HG03159 (cell line): Measurements from ENCODE around the gene ZFAND2B.

Experiments used
- ATAC-seq: cut with Tn5 transposase; IDR thresholded peaks from one replicate; pipeline ENCODE4 v1.9.1; 2021; ENCODE audit warnings: mild to moderate bottlenecking, moderate library complexity; ENCODE audit not compliant: unreplicated experiment

Gene ZFAND2B

DNA sequence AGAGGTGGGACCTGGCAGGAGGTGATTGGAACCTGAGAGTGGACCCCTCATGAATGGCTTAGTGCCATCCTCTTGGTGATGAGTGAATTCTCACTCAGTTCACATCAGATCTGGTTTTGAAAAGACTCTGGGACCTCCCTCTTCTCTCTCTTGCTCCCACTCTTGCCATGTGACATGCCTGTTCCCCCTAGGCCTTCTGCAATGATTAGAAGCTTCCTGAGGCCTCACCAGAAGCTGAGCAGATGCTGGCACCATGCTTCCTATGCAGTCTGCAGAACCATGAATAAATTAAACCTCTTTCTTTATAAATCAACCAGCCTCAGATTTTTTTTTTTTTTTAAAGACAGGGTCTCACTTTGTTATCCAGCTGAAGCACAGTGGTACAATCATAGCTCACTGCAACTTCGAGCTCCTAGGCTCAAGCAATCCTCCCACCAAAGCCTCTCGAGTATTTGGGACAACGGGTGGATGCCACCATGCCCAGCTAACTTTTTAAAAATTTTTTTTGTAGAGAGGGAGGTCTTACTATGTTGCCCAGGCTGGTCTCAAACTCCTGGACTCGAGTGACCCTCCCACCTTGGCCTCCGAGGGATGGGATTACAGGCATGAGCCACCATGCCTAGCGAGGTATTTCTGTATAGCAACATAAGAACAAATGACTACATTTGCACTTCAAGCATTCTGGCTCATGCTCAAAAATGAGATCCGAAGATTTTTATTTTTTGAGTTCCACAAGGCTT, 2.0 kb upstream of the ZFAND2B start:
- ATAC-seq, result no peak

DNA sequence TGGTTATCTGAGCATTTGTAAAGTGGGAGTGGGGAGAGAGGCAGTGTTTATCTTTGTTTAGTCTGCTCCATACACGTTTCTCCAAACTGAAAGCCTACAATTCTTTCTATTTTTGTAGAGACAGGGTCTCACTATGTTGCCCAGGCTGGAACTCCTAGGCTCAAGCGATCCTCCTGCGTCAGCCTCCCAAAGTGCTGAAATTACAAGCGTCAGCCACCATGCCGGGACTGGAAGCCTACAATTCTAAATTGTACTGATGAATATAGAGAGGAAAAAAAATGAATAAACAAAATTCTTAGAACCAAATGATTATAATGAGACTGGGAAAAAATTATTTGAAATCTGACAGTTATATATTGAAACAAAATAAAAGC, 1.4 kb upstream of the ZFAND2B start:
- ATAC-seq, result no peak

DNA sequence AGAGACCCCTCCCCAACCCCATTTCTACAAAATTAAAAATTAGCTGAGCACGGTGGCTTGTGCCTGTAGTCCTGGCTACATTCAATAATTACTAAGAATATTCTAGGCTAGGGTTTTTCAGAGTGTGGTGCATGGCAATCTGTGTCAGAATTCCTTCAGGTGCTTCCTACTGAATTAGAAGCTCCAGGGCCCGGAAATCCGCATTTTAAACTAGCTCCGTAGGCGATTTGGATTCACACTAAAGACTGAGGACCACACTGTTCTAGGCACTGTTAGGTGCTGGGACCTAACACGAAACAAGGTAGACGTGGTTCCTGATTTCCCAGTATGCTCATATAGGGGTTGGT, 628 bp upstream of the ZFAND2B start:
- ATAC-seq, result no peak

DNA sequence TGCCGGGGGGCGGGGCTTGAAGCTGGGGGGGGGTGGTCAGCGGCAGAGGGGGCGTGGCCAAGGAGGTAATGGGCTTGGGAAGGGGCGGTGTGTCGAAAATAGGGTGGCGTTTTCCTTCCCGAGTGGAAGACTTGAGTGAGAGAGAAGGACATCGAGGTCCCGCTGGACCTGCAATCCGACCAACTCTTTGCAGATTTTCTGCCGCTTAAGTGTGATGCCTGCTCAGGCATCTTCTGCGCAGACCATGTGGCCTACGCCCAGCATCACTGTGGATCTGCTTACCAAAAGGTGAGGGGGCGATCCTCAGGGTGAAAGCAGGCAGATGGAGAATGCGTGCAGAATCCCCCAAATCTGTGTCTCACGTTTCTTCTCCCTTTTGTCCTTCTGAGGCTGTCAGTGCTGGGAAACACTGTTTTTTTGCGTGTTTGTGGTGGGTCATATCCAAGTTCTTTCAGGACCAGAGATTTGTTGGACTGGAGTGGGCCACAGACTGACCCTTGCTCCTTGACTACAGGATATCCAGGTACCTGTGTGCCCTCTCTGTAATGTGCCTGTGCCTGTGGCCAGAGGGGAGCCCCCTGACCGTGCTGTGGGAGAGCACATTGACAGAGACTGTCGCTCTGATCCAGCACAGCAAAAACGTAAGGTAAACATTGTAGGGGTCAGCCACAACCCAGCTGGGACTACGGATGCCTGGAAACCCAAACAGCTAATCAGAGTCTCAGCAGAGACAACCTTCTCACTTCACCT, 727 bp downstream of the ZFAND2B start:
- no peak for ATAC-seq

DNA sequence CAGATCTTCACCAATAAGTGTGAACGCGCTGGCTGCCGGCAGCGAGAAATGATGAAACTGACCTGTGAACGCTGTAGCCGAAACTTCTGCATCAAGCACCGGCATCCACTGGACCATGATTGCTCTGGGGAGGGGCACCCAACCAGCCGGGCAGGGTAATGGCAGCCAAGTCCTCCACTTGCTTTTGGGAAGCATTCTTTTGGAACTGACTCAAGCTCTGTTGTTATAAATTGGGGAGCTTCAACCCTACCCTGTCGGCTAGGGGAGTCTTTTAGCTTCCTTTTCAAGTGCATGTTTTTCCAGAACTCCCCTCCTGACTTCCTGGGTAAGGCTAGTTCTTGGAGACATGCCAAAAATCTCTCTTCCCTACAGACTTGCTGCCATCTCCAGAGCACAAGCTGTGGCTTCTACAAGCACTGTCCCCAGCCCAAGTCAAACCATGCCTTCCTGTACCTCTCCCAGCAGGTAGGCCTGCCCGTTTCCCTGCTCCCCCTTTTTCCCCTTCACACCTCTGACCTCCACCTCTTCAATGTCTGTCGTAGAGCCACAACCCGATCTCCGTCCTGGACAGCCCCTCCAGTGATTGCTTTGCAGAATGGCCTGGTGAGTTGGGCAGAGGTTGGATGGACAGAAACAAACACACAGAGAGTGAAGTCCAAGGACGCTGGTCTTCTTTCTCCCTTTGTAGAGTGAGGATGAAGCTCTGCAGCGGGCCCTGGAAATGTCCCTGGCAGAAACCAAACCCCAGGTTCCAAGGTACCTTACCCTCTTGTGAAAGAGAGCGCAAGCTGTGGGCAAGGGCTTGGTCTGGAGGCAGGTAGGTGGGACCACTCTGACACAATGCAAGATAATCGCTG, 1.5 kb downstream of the ZFAND2B start:
- ATAC-seq, result no peak

DNA sequence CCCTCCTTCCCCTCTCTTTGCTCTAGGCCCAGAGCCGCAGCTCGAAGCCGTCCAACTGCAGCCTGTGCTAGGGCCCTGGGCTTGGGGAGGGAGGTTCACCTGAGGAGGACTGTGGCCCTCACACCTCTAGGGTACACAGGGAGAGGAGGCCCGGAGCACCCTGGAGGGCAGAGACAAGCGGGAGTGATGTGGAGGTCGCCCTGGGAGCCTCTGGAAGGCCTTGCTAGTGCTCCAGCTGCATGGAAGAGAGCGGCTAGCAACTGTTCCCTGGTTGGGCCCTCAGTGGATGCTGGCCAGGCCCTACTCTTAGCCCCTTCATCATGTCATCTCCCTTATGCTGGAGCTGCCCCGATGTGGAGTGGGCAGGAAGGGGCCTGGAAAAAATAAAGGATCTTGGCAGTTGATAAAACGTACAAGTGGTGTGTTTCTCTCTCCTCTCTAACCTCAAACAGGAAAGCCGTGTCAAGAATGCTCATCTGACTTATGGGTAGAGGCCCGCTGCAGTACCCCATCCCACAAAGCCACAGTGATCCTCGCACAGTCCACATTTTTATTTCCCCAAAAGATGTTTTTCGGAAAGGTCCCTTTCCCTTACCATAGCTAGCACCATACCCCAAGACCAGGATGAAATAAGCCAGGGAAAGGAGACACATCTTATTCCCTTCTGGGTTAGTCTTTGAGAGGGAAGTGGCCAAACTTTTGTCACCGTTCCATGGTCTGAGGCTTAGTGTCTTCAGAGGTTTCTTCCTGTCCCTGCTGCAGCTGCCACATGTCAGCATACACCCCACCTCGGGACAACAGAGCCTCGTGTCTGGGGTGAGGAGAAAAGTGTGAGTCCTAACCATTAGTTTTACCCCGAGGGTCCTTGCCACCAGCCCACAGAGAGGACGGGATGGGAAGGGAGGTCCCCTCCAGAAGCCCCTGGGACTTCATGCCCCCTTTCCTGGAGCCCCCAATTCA, 2.9 kb downstream of the ZFAND2B start:
- no peak for ATAC-seq

DNA sequence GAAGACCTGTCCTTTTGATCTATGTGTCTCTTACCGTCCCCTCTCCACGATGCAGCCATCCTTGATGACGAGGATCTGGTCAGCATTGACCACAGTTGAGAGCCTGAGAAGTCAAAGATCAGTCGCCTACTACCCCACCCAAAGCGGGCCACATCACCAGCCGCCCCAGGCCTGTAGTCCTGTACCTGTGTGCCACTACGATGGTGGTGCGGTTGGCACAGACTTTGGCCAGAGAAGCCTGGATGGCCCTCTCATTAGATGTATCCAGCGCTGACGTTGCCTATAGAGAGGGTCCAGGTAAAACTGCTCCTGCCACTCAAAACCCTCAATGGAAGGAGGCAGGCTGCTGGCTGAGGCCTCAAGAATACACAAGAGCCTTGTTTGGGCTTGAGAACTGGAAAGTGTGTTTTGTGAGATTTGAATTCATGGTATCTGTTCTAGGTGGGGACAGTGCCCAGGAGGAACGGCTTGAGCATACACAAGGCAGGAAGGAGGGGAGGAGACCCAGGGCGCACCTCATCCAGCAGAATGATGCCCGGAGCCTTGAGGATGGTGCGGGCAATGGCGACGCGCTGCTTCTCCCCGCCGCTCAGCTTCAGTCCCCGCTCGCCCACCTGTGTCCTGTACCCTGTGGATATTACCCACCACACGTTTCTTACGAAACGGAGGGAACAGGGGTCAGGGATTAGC, 3.8 kb downstream of the ZFAND2B start:
- no peak for ATAC-seq

DNA sequence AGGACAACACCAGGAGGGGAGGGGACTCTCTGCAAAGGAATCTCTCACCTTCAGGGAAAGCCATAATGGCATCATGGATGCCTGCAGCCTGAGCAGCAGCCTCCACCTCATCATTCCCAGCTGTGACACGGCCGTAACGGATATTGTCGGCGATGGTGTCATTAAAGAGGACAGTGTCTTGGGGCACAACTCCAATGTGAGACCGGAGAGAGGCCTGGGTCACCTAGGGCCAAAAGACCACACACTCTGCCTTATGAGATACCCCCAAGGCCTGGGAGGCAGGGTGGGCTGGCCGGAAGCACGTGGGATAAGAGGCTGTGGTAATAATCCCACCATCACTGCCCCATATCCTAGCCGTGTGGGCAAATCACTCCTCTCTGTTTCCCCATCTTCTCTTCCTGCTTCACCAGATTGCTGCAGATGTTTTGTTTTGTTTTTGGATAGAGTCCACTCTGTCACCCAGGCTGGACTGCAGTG, 4.3 kb downstream of the ZFAND2B start:
- no peak for ATAC-seq

DNA sequence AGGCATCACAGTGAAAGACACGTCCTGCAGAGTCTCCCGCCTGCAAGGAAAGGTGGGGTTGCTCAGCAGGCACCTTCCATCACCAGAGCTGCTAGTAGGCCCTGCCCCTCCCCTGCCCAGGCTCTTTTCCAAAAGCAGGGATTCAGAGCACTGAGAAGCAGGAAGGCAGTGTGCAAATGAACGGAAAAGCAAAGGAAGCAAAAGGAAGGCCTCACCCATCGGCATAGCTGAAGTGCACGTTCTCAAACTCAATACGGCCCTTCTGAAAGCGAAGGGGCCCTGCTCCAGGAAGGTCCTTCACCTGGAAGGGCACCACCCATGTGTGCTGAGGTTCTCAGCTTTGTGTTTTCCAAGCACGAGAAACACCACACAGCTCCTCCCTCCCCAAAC, 6.4 kb downstream of the ZFAND2B start:
- ATAC-seq, result no peak

DNA sequence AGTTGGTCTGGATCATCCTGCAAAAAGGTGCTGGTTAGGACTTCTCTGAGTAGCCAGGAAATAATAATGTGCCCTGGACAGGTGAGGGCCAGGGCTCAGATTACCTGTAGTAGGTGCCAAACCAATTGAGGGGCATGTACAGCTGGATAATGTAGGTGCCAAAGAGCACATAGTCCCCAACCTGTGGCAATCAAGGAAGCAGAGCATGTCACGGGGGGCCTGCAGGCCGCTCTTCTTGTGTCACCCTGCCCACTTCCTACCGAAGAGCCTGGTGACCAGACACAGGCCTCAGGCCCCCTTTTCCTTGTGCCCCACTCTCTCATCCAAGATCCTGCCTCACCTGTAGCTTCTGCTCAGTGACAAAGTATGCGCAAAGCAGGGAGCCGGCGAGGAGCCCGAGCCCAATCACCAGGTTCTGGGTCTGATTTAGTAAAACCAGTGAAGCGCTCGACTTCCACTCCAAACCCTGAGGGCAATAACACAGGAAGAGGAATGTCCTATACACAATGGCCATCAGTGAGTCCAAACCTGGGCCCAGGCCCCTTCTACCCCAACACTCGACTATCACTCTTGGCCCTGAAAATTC, 7.0 kb downstream of the ZFAND2B start:
- no peak for ATAC-seq

DNA sequence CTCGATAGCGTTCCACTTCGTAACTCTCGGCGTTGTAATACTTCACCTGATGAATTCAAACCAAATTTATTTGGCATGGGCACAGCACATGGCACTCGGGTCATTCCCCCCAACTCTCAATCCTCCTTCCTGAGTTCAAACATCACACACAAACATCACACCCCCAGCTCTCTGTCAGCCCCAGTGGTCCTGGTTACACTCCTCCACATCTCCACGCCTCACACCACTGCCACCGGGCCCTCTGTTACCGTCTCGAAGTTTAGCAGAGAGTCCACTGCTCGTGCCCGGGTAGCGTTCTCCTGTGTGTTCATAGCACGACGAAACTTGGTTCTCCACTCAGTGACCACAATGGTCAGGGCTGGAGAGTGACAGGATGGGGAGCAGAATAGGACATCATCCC, 7.6 kb downstream of the ZFAND2B start:
- no peak for ATAC-seq

DNA sequence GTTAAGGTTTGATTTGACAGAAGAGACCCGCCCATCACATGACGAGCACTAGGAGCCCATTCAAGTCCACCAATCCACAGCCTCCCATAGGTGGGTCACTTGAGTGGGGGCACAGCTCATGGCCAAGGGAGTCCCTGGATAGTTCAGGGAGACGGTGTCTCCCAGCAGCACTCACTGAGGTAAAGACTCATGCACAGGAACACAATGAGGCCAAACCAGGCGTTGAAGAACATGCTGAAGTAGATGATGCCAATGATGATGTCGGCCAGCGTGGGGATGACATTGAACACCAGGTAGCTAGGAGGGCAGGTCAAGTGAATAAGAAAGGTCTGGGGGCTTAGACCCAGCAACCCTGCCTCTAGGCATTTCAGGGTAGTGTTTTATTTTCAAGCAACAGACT, 8.2 kb downstream of the ZFAND2B start:
- ATAC-seq, result no peak

DNA sequence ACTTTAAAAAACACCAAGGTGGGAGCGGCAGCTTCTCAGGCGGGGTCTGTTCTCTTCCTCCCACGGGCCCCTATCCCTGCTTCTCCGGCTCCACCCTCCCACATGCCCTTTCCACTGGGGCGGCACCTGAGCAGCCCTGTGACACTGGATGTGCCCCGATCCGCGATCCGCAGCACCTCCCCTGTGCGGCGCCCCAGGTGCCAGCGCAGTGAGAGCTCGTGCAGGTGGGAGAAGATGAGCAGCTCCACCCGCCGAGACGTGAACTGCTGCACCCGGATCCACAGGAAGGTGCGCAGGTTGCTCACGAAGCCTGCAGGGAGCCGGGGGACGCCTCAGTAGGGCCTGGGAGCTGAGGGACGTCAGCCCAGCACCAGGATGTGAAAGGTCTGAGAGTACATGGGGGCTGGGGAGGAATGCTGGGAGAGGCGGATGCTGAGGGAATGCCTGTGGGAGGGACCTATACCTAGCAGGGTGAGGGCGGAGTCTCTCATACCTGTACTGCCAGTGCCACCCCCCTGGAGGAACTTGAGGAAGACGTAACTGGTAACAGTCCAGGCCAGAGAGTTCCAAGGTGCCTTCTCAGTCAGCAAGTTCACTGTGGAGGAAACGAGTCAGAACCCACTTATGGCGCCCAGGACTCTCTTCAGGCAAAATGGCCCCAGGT, 9.4 kb downstream of the ZFAND2B start:
- no peak for ATAC-seq

DNA sequence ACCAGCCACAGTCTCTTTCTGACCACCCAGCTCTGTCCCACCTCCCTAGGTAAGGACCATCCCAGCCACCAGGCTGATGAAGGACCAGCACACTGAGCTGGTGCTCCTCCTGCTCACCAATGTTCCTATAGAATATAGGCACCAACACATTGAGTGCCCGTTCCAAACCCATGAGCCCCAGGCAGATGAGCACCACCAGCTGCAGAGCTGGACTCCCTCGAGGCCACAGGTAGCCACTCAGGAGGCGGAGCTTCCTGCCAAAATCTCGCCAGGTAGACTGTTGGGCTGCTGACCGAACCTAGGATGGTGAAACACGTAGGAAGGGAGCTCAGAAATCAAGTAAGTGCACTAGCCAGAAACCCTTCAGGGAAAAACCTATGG, 9.9 kb downstream of the ZFAND2B start:
- no peak for ATAC-seq

DNA sequence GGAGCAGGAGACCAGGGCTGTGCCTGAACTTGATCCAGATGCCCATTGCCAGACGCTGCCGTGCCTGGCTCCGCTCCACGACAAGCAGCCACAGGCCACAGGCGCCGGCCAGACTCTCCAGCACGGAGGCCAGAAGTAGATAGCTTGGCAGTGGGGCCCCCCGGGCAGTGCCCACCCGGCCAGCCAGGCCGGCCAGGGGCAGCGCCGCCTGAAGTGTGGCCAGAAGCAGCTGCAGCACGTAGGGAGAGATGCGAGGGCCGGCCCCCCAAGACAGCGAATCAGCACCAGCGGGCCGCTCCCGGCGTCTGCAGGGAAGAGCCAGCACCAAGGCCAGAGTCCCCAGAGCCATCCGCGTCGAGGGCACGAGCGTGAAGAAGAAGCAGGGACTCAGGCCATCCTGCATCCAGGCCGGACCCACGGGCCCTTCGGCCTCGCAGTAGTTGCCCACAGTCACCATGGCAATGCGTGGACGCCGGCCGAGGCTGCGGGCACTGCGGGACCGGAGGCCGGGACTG, 11.7 kb downstream of the ZFAND2B start:
- ATAC-seq, result peak; percentile 29

DNA sequence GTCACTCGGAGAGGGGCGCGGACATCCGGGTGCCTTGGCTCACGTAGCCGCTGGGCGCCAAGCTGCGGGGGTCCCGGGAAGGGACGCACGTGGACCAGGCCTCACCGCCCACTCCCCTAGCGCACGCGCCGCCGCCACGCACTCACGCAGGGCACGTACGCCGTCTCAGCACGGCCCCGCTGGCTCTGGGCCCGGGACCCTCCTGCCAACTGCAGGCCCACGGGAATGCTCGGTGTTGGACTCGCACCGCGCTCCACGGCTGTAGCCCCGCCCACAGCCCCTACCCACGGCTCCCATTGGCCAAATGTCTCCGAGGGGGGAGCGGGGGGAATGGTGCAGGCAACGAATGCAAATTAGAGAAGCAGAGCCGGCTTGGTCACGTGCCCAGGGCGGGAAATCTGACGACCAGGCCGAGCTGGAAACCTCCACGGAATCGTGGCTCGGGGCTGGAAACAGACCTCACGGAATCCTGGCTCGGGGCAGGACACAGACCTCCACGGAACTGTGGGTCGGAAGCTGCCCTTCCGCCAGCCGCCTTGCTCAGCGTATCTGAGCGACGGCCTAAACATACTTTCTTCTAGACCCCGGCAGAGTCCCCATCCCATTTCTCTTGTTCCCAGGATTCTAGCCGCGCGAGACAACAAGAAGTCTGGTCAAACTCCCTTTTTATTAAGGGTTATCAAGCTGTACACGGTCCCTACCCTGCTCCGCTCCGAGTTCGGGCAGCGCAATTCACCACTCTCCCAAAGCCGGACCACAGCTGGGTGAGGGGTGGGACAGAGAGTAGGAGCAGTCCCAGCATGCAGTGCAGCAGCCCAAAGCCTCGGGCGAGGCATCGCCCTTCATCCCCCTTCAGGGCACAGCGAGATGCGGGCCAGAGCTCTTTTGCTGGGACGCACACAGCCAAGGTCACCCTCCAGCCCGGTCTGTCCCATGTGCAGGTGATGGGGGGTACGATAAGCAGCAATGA, 12.4 kb downstream of the ZFAND2B start, which contains the start of gene ABCB6:
TSS of gene ABCB6 (minus strand) at position 227 of the 970 bp plus-strand sequence. CDS start 285 bp downstream, outside the sequence.
- peak; percentile 76 for ATAC-seq

DNA sequence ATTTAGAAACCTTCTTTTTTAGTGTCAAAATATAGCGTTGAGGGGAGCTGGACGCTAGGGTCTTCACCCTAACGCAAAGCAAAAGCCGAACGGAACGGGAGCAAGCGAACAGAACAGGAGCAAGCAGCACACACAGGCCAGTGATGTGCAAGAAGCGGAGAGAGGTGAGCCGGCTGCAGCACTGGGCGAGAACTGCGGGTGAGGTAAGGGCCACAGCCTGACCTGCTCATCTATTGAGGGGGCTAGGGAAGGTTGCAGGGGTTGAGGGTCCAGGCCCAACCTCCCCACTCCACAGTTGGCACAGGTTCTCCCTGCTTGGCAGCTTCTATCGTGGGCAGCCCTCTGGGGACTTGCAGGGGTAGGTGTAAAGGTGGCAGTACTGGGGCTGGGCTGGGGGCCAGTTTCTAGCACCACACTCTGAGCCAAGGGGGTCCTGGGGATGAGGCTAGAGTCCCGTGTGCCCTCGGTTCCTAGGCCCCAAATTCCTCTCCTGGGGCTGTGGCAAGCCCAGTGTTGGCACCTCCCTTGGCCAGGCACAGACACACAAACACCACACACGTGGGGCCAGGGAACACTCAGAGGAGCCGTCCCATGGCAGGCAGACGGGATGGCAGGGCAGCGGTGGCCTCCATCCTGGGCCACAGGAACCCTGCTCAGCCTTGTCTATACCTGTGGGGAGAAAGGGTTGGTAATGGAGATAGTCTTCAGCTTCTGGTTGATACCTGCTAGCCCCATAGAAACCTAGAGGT, 13.4 kb downstream of the ZFAND2B start:
- no peak for ATAC-seq
